NCI-H1436 treated with DMSO at 0.1 percent for 48 hours (cell line): ENCODE results near the gene CD44.
"Not testable (repeated sequence)": the region's sequence is repeated elsewhere in the genome, so short reads cannot be mapped to it uniquely, and the experiment has no call there.

Source experiments
- DNase-seq: peaks from one replicate; lab custom pipeline; 2025; lab: John Stamatoyannopoulos, UW

Gene CD44

DNA sequence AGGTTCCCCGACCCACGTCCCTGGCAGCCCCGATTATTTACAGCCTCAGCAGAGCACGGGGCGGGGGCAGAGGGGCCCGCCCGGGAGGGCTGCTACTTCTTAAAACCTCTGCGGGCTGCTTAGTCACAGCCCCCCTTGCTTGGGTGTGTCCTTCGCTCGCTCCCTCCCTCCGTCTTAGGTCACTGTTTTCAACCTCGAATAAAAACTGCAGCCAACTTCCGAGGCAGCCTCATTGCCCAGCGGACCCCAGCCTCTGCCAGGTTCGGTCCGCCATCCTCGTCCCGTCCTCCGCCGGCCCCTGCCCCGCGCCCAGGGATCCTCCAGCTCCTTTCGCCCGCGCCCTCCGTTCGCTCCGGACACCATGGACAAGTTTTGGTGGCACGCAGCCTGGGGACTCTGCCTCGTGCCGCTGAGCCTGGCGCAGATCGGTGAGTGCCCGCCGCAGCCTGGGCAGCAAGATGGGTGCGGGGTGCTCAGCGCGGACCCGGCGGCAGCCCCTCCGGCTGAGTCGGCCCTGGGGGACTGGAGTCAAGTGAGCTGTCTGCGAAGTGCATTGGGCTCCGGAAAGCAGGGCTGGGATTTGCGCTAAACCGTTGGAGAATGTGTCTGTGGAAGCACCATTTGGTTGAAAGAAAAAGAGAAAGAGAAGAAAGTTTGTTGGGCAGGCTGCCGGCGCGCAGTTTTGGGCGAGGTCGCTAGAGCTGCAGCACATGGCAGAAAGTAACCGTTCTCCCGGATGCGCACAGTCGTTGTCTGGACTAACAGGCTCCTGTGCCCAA, at the start of gene CD44:
CD44 (plus strand) TSS at position 229 of the 779 bp plus-strand sequence; CDS start at position 362, 133 bp downstream.
- DNase-seq = no peak

DNA sequence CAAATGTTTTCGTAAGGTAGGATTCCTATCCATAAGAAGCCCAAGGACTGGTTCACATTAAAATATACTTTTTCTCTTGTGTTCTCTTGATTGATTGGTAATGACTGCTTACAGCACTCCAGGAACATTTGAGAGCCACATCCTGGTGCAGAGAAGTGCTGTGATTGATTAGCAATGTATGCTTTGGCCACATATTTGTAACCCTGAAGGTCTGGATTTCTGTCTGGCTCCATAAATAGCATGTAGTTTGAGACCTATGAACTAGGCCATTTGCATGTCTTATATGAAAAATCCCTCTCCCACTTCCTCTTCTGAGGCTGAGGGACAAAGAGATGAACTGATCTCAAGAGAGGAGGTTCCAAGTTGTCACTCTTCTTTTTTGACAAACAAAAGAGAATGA, 49.3 kb upstream of the CD44 start:
- DNase-seq = no peak

DNA sequence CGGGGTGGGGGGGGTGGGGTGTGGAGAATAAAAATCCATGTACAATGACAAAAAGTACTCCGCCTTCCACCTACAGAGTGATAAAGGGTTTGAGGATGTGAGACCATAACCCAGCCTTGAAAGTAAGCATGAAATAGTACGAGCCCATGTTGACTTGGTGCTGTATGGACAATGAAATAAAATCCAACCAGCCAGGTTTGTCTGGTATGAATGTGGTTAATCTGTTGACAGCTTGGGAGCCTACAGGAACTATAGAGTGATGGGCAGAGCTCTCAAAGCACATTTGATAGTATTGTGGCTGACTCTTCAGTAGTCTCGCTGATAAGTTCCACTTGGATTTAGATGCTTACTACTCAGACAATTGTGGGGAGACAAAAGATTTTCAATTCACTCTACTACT, 48.8 kb upstream of the CD44 start:
- DNase-seq = no peak

DNA sequence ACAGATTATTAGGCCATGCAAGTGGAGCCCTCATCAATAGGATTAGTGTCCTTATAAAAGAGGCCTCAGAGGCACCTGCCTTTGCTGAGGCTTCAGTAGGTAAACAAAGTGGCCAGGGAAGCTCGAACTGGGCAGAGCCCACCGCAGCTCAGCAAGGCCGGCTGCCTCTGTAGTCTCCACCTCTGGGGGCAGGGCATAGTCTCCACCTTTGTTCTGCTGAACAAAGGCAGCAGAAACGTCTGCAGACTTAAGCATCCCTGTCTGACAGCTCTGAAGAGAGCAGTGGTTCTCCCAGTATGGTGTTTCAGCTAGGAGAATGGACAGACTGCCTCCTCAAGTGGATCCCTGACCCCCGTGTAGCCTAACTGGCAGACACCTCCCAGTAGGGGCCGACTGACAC, 48.0 kb upstream of the CD44 start:
- not testable (repeated sequence) for DNase-seq

DNA sequence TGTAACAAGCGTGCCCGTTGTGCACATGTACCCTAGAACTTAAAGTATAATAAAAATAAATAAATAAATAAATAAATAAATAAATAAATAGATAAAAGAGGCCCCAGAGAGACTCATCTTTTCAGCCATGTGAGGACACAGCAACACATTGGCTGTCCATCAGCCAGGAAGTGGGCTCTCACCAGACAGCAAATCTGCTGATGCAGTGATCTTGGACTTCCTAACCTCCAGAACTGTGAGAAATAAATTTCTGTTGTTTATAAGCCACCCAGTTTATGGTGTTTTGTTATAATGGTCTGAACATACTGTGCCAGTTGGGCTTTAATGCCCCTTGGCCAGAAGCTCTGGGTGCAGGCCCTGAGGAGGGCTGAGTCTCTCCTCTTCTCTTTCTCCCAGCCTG, 42.2 kb upstream of the CD44 start:
- DNase-seq = no peak

DNA sequence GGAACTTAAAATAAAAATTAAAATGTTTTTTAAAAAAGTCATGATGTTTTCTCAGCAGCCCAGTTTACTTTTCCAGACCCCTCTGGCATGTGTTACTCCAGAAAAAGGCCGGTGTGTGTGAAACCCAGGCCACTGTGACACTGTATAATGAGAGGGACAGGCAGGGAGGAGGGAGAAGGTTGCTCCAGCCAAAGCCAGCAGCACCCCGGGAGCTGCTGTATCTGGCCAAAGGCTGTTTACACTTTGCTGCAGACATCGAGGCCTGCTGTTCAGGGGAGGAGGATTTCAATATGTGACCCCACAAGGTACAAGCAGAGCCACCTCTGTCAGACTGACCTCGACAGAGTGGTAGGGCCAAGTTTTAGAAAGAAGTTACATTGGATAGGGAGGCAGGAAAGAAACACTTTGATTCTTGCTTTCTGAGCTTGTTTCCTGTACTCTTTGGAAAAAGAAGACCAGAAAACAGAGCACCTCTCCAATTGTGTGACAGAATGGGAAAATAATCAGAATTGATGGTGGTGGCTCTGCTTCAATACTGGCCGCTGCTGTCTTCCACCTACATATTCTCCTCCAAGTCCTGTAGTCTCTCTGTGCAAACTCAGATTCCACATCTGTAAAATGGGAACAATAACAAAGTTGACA, 41.0 kb upstream of the CD44 start:
- DNase-seq = no peak

DNA sequence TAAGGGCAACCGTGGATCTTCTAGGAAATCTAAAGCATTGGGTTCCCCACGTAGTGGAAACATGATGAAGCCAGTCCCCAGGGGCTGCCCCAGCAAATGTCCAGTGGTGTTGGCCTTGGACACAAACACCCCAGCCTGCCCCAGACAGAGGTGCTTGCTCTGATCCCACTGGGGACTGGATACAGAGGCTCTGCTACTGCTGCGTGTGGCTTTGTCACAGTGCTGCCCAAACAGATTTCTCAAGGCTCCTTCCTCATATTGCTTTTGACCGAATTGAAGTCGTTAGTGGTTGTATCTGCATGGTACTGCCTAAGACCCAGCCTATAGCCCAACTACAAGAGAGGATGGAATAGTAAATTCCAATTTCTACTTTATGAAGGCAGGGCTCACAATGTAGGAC, 40.1 kb upstream of the CD44 start:
- no peak for DNase-seq

DNA sequence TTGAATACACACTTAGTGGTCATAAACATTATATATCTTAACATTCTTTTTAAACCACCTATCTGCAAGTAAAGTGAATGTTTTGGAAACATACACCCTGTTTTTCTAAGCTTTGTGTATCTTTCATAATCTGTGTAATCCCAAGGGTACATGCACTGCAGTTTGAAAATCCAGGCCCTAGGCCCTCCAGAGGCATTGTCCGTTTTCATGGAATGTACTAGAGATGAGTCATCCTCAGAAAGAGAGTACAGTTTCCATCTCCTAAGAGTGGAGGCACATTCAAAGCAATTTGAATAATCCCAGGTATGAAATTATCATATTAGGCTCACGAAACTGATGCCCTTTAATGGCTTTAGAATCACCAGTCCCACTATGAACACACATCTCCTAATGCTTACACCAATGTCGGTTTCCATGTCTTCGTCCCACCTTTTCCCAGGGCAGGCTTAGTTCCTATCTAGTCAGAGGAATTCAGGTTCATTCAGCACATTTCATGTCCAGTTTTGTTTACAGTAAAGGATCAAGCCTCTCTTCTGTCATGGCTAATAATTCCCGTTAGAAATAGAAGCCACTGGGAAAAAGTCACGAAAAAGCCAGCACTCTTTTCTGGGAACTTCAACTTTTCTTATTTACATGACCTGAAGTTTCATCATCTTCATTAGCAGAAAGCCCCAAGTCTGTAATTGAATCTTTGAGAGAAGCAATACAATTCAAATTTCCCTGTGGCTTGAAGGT, 39.5 kb upstream of the CD44 start:
- no peak for DNase-seq

DNA sequence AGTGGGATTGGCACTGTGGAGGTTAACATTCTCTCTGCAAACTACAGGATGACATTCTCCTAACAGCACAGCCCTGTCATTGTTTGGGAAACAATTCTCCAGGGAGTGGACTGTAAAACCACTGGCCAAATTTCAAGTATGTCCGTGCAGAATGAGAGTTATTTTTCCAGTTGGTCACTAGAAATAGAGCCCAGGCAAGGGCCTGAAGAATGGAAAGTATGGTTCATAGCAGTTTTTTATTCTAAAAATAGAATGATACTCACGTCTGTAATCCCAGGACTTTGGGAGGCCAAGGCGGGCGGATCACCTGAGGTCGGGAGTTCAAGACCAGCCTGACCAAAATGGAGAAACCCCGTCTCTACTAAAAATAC, 39.0 kb upstream of the CD44 start:
- DNase-seq = no peak

DNA sequence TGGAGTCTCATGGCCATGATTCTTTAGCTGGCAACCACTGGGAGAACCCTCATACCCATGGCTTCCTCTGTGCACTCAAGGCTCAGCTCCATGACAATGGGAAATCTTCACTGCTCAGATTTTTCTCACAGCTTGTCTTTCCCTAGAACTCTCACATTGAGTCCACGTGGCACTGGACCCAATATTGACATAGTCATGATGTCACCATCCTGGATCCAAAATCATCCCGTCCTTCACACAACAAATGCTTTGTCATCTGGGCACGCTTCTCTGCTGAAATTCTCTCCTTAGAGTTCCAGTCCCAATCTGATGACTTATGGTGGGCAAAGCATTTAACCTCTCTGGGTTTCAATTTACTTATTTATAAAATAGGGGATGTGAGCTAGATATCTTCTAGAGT, 37.7 kb upstream of the CD44 start:
- no peak for DNase-seq

DNA sequence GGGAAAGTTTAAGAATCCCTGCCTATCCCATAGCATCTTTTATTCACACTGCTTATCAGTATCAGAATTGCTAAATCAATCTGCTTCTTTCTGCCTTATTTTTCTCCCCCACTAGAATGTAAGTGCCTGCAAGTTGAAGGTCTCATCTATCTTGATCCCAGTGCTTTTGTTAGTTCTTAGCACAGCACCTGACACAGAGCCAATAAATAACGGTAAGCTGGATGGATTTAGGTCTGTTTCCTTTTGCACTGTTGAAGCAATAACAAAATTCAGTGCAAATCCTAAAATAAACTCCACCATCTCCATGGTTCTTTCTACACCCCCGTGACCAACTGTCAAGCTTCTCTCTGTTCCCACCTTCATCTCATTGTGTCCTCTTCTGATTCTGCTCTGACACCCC, 36.7 kb upstream of the CD44 start:
- no peak for DNase-seq

DNA sequence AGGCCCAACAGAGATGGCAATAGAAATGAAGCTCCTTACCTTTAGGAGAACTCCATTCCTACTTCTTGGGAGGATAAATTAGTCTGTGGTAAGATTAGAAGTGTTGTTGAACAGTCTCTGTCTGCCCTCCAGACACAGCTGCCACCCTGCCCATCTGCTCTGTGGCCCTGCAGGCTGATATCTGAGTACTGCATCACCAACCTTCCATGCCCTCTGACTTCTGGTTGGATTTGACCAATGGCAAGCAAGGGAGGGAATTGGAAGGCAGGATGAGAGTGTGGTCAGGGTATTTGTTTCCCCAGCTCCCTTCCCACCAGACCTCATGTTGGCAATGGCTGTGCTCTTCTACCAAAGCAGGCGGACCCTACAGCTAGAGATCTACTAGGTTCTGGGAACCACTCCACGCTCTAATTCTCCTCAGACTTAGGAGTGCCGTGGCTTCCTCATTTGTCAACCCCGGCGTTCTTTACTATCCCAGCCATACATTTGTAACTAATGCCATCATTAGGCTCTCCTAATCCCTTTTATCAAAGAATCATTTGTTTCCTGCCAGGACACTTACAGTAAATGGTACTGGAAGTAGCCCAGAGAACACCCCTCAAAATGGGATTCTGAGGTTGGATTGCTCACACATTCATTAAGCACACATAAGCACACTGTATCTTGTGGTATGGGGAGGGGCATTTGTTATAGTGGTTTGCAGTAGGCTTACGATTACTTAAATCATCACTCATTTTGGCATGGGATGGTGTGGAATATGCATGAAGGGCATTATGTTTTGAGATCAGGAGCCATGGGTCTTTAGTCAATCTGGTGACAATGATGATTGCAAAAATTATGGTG, 35.4 kb upstream of the CD44 start:
- DNase-seq = no peak

DNA sequence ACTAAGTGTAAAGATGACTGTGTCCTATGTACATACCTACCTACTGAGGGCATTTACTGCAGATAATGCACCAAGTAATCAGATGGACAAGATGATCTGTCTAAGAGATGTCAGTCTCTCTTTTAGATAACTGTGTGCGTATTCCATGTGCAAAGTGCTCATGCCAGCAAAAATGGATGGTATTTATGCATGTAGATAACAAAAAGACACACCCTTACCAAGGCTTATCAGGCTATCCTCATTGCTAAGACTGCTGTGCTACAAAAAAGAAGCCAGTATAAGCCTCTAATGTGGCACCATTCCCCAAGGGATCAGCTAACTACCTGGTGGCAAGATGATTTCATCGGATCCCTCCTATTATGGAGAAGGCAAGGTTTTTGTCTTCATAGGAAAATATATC, 34.3 kb upstream of the CD44 start:
- no peak for DNase-seq

DNA sequence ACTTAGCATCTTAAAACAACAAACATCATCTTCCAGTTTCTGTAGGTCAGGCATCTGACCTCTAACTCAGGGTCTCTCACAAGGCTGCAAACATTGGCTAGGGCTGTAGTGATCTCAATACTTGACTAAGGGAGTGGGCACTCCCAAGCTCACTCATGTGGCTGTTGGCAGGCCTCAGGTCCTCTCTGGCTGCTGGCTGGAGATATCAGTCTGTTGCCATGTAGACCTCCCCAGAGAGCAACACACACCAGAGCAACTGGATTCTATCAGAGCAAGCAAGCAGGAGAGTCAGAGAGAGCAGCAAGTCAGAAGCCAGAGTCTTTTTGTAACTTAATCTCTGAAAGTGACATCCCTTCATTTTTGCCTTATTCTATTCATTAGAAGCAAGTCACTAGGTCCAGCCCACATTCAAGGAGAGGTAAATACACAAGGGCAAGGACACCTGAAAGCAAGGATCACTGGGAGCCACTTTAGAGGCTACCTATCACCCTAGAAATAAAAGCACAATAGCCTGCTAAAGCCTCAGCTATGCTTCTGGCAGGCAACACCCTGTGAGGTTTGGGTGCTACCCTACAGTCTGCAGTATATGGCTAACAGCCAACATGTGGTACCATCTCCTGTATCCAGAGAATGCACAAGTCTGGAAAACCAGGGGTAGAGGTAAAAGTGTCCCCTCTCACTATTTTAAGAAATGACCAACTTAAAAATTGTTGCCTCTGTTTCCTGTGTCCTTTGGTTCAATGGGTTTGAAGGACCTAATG, 33.5 kb upstream of the CD44 start:
- DNase-seq = no peak

DNA sequence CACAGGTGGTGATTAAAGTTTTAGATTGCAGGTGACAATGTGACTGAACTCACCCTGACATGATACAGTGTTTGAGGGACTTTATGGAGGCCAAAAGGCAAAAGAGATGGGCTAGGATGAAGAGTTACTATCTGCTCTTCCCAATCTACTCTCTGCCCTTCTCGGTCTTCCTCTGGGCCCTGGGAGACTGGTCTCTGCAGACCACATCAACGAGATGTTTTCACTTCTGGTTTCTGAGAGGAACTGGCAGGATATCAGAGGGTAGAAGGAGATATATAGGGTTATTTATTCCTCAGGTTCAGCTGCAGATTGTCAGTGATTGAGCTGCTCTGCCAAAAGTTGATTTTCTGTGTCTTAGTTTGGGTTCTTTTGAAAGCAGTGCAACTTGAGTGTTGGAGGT, 32.4 kb upstream of the CD44 start:
- no peak for DNase-seq

DNA sequence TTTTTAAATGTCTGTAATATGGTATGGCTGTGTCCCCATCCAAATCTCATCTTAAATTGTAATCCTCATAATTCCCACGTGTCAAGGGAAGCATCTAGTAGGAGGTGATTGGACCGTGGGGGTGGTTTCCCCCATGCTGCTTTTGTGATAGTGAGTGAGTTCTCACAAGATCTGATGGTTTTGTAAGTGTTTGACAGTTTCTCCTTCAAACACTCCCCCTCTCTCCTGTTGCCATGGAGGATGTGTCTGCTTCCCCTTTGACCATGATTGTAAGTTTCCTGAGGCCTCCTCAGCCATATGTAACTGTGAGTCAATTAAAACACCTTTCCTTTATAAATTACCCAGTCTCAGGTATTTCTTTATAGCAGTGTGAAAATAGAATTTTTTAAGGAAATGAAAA, 31.1 kb upstream of the CD44 start:
- DNase-seq = no peak

DNA sequence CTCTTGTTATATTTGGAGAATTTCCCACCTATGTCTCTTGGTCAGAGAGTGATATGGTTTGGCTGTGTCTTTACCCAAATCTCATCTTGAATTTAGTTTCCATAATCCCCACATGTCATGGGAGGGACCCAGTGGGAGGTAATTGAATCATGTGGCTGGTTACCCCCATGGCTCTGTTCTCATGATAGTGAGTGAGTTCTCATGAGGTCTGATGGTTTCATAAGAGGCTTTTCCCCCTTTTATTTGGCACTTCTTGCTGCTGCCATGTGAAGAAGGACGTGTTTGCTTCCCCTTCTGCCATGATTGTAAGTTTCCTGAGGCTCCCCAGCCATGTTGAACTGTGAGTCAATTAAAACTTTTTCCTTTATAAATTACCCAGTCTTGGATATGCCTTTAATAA, 30.6 kb upstream of the CD44 start:
- not testable (repeated sequence) for DNase-seq

DNA sequence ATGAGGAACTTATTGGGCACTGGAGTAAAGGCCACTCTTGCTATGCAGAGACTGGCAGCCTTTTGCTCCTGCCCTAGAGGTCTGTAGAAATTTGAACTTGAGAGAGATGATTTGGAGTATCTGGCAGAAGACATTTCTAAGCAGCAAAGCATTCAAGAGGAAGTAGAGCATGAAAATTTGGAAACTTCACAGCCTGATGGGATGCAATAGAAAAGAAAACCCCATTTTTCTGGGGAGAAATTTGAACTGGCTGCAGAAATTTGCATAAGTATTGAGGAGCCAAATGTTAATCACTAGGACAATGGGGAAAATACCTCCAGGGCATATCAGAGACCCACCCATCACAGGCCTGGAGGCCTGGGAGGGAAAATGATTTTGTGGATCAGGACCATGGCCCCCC, 29.9 kb upstream of the CD44 start:
- no peak for DNase-seq

DNA sequence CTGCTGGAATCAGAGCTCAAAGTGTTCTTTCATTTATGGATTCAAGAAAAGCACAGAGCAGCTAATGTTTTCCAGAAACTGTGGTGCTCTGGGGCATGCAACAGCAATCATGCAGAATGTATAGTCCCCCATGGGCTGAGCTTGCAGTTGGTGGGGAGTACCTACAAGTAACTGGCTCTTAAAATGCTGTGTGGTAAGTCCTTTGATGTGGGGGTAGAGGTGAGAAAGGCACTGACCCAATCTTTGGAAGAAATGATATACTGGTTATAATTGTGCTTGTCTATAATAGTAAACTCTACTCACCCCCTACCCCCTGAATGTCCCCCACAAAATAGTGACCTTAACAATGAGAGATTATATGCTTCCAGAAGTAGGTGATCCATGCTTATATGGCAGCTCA, 29.1 kb upstream of the CD44 start:
- DNase-seq = no peak

DNA sequence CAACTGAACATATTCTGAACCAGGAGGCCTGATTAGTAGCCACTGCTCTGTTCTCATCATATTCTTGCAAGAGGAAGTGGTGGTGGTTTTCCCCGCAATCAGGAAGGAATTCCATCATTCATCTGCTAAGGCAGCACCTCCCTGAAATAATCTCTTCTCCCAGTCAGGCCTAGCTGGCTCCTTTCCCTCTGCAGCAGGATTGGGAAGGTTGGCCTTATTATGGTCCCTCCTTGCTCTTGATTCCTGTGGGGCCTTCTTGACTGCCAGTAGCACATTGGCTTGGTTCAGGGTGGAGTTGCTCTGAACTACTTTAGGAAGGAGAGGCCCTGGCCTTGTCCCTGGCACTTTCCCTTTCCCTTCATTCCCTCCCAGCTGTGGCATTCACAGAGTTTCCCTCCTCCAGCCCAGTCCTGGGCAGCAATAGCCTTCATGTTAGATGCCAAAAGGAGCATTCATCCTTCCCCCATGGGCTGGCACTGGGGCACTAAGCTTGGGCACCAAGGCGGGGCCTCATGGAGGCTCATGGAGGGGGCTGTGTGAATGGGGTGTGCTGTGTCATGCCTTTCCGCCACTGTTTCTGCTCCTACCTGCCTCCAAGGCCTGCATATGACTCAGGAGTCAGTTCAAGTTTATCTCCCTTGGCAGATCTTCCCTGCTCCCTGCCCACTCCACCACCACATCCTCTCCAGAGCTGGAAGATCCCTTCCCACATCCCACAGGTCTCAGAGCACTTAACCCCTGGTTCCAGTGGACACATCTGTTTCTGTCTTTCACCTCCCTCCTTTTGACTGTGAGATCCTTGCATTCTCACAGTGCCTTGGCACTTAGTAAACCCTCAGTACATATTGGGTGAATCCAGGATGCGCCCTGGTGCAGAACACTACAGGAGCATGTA, 27.6 kb upstream of the CD44 start:
- DNase-seq = no peak
